ENCODE results near the gene BLMH. TPM values are rescaled to one million over a fixed set of nuclear protein-coding genes. Genes with fewer than 3 reads are reported as not detected.

BLMH gene
- total and polyA plus RNA-seq, 9 of the 15 experiments (the other 6 are each of a cell fraction or from before 2014, with no cell fraction given), result 26.0 to 118 (median 67.3) TPM

DNA sequence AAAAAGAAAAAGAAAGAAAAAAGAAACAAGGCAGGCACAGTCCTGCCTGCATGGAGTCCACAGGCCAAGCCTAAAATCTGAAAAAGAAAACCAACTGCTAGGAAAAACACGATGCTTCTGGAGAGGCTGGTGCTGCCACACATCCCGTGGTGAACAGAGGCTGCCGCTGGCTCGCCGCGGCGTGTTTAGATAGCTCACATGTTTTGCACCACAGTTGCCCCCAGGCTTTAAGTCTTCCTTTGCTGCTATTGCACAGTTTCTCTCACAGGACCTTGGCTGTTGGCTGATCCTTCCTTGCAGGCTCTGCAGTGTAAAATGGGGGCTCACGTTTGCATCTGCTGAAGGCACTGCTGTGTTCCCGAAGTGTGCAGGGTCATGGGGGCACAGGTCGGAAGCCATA, 64.9 kb downstream of the BLMH start (continued):
- TF ChIP-seq, protein P1, sequence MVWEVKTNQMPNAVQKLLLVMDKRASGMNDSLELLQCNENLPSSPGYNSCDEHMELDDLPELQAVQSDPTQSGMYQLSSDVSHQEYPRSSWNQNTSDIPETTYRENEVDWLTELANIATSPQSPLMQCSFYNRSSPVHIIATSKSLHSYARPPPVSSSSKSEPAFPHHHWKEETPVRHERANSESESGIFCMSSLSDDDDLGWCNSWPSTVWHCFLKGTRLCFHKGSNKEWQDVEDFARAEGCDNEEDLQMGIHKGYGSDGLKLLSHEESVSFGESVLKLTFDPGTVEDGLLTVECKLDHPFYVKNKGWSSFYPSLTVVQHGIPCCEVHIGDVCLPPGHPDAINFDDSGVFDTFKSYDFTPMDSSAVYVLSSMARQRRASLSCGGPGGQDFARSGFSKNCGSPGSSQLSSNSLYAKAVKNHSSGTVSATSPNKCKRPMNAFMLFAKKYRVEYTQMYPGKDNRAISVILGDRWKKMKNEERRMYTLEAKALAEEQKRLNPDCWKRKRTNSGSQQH (CRISPR knock-in tag; IDR thresholded peaks at IDR 0.05), result no peak
- TF ChIP-seq IFI16 (CRISPR knock-in tag; IDR thresholded peaks at IDR 0.05) (no peak), GABPB1 (CRISPR knock-in tag; IDR thresholded peaks at IDR 0.05) (no peak), ILK (tag; IDR thresholded peaks at IDR 0.05; ENCODE audit: borderline replicate concordance, low read depth) (no peak), ARHGAP35 (IDR thresholded peaks at IDR 0.05; ENCODE audit: partially characterized antibody) (no peak), CBX1 (IDR thresholded peaks at IDR 0.05; ENCODE audit: low read depth) (no peak), ZBTB1 (CRISPR knock-in tag; IDR thresholded peaks at IDR 0.05; ENCODE audit: borderline replicate concordance, low read depth) (no peak)
- TF ChIP-seq, protein P2, sequence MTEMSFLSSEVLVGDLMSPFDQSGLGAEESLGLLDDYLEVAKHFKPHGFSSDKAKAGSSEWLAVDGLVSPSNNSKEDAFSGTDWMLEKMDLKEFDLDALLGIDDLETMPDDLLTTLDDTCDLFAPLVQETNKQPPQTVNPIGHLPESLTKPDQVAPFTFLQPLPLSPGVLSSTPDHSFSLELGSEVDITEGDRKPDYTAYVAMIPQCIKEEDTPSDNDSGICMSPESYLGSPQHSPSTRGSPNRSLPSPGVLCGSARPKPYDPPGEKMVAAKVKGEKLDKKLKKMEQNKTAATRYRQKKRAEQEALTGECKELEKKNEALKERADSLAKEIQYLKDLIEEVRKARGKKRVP (CRISPR knock-in tag; IDR thresholded peaks at IDR 0.05), result no peak
- TF ChIP-seq, protein P3, sequence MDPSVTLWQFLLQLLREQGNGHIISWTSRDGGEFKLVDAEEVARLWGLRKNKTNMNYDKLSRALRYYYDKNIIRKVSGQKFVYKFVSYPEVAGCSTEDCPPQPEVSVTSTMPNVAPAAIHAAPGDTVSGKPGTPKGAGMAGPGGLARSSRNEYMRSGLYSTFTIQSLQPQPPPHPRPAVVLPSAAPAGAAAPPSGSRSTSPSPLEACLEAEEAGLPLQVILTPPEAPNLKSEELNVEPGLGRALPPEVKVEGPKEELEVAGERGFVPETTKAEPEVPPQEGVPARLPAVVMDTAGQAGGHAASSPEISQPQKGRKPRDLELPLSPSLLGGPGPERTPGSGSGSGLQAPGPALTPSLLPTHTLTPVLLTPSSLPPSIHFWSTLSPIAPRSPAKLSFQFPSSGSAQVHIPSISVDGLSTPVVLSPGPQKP (CRISPR knock-in tag; IDR thresholded peaks at IDR 0.05), result no peak

Measured in K562 (cell line).